Cardiac muscle cell (in vitro differentiated cells and primary cell): Measurements from ENCODE around the gene MCOLN1. TPM values are rescaled to one million over a fixed set of nuclear protein-coding genes. Genes with fewer than 3 reads are reported as not detected.

Experiments
- DNase-seq, 2 donors: peaks; one replicate each; pipeline versions ENCODE4 v3.0.0 to v3.0.0-alpha.2; 2010 to 2017; ENCODE audit warnings: low read depth in 1 of 2, low spot score in 1 of 2
- H3K27ac ChIP-seq: fragments of 200-600 bp; sonication (generic); 2 replicates; pipeline ENCODE4 v1.5.1; 2016
- H3K27me3 ChIP-seq: fragments of 200-600 bp; sonication (generic); 2 replicates; pipeline ENCODE4 v1.6.0; 2016; ENCODE audit warnings: control low read depth
- H3K36me3 ChIP-seq: fragments of 200-600 bp; sonication (generic); 2 replicates; pipeline ENCODE4 v1.5.1; 2016; ENCODE audit warnings: control low read depth
- H3K4me1 ChIP-seq: fragments of 200-600 bp; sonication (generic); 2 replicates; pipeline ENCODE4 v1.8.1; 2017; ENCODE audit warnings: low read depth, mild to moderate bottlenecking, mixed run types
- H3K4me3 ChIP-seq: fragments of 200-600 bp; sonication (generic); 2 replicates; pipeline ENCODE4 v1.5.1; 2016; ENCODE audit warnings: mild to moderate bottlenecking
- H3K9me3 ChIP-seq: fragments of 200-600 bp; sonication (generic); 2 replicates; pipeline ENCODE4 v1.5.1; 2017; ENCODE audit warnings: low read depth, mild to moderate bottlenecking, control low read depth
- polyA plus RNA-seq: library from polyadenylated mRNA; unstranded; fragments of >200 nt; fragmentation: Nextera tagmentation; extraction: Ambion mirVana; gene quantifications from 2 replicates; pipeline ENCODE4 v1.2.1, GENCODE V29; 2016
- total RNA-seq: library from RNA; depleted of rRNA; stranded (reverse); fragments of >200 nt; gene quantifications from 2 replicates; pipeline ENCODE4 v1.2.3, GENCODE V29; 2016
- TF ChIP-seq, protein P1 (sequence below): IDR thresholded peaks from 2 replicates; pipeline ENCODE4 v1.5.1; 2012; ENCODE audit warnings: low read depth, mild to moderate bottlenecking, low read length

The MCOLN1 gene
- total and polyA plus RNA-seq, 2 experiments from 2014 or later = 5.8 to 24.7 TPM

DNA sequence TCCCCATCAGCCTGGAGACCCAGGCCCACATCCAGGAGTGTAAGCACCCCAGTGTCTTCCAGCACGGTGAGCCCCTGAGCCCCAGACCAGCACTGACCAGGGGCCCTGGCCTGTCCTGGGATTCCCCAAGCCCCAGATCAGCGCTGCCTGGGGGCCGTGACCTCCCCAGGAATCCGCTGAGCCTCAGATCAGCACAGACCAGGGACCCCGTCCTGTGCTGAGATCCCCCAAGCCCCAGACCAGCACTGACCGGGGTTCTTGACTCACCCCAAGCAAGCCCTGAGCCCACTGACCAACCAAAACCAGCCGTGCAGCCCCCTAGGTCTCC lies 5.7 kb downstream of the MCOLN1 start:
- no peak for DNase-seq

DNA sequence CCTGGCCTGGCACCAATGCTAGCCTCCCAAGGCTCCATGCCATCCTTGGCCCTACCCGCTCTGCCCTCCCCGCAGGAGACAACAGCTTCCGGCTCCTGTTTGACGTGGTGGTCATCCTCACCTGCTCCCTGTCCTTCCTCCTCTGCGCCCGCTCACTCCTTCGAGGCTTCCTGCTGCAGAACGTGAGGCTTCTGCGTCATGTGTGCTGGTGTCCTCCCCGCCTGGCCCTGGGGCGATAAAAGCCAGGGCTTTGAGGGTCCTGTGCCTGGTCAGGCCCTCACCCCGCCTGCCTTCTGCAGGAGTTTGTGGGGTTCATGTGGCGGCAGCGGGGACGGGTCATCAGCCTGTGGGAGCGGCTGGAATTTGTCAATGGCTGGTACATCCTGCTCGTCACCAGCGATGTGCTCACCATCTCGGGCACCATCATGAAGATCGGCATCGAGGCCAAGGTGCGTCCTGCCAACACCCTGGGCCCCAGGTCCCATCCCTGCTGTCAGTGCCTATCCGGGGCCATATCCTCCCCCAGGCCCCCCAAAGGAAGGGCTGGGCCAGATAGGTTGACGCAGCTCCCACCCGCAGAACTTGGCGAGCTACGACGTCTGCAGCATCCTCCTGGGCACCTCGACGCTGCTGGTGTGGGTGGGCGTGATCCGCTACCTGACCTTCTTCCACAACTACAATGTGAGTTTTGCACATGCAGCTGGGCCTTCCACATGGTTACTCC lies 6.3 kb downstream of the MCOLN1 start:
- no peak overlapping the region for H3K4me3 ChIP-seq
- H3K36me3 ChIP-seq = no peaks in the 10 kb centered on the region
- no peak for DNase-seq

More for the DNA sequence above, 5.7 kb downstream of the MCOLN1 start:
- H3K36me3 ChIP-seq = no peaks in the 10 kb centered on the region
- TF ChIP-seq, protein P1, sequence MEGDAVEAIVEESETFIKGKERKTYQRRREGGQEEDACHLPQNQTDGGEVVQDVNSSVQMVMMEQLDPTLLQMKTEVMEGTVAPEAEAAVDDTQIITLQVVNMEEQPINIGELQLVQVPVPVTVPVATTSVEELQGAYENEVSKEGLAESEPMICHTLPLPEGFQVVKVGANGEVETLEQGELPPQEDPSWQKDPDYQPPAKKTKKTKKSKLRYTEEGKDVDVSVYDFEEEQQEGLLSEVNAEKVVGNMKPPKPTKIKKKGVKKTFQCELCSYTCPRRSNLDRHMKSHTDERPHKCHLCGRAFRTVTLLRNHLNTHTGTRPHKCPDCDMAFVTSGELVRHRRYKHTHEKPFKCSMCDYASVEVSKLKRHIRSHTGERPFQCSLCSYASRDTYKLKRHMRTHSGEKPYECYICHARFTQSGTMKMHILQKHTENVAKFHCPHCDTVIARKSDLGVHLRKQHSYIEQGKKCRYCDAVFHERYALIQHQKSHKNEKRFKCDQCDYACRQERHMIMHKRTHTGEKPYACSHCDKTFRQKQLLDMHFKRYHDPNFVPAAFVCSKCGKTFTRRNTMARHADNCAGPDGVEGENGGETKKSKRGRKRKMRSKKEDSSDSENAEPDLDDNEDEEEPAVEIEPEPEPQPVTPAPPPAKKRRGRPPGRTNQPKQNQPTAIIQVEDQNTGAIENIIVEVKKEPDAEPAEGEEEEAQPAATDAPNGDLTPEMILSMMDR = no peak
- no peak overlapping the region for H3K4me3 ChIP-seq
- H3K27me3 ChIP-seq = no peaks in the 10 kb centered on the region
- peaks cover 4% of the 10 kb centered on the region for H3K4me1 ChIP-seq
- no peak overlapping the region for H3K27ac ChIP-seq
- H3K9me3 ChIP-seq = no peaks in the 10 kb centered on the region

DNA sequence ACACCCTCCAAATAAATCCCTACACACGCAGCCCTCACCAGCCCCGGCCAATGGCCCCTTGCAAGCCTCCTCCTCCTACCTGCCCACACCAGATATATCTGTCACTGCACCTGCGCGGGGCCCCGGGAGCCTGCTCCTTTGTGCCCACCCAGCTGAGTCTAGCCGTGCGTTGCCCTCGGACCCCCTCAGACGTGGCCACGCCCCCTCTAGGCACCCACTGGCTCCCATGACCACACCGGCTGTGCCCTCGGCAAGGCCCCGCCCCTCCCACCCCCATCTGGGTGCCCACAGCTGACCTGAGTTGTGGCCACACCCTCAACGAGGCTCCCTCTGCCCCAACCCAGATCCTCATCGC lies 6.8 kb downstream of the MCOLN1 start:
- Histone ChIP-seq H3K9me3 (no peaks in the 10 kb centered on the region), H3K36me3 (no peaks in the 10 kb centered on the region), H3K4me3 (no peak overlapping the region), H3K27me3 (no peaks in the 10 kb centered on the region), H3K27ac (no peak overlapping the region), H3K4me1 (no peaks in the 10 kb centered on the region)
- DNase-seq = no peak
- TF ChIP-seq, protein P1 = no peak

More for the DNA sequence above, 6.3 kb downstream of the MCOLN1 start:
- Histone ChIP-seq H3K4me1 (no peaks in the 10 kb centered on the region), H3K27ac (no peak overlapping the region), H3K9me3 (no peaks in the 10 kb centered on the region), H3K27me3 (no peaks in the 10 kb centered on the region)
- TF ChIP-seq, protein P1 = no peak

DNA sequence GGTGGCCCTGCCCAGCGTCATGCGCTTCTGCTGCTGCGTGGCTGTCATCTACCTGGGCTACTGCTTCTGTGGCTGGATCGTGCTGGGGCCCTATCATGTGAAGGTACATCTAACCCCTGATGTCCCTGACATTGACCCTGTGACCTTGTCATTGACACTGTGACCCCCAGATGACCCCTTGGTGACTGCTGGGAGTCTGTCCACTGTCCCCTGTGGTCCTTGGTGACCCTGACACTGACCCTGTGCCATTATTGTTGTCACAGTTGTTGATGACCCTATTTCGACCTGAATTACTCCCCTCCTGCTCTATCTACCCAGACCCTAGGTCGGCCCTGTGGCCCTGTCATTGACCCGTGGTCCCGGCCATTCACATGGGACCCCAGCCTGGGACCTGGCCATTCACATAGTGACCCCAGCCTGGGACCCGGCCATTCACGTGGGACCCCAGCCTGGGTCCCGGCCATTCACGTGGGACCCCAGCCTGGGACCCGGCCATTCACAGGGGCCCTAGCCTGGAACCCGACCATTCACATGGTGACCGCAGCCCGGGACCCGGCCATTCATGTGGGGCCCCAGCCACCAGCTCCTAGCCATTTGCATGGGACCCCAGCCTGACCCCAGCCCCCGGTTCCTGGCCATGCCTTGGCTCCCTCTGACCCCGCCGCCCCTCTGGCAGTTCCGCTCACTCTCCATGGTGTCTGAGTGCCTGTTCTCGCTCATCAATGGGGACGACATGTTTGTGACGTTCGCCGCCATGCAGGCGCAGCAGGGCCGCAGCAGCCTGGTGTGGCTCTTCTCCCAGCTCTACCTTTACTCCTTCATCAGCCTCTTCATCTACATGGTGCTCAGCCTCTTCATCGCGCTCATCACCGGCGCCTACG lies 7.4 kb downstream of the MCOLN1 start:
- Histone ChIP-seq H3K9me3 (no peaks in the 10 kb centered on the region), H3K27ac (no peak overlapping the region), H3K4me3 (no peak overlapping the region), H3K36me3 (no peaks in the 10 kb centered on the region), H3K27me3 (no peaks in the 10 kb centered on the region), H3K4me1 (no peaks in the 10 kb centered on the region)
- no peak for DNase-seq
- TF ChIP-seq, protein P1 = no peak

DNA sequence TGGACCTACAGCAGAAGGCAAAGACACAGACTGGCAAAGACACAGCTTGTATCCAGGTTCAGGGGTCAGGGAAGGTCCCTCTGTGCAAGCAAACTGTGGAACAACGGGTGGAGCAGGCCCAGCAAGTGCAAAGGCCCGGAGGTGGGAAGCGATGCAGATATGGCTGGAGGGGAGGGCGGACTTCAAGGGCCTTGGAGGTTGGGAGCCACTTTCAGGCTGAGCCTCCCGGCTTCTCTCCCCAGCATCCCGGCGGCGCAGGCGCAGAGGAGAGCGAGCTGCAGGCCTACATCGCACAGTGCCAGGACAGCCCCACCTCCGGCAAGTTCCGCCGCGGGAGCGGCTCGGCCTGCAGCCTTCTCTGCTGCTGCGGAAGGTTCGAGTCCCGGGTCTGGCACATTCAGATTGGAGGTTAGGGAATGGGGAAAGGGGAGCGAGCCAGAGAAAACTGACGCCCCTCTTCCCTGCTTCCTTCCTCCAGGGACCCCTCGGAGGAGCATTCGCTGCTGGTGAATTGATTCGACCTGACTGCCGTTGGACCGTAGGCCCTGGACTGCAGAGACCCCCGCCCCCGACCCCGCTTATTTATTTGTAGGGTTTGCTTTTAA lies 11.0 kb downstream of the MCOLN1 start:
- TF ChIP-seq, protein P1 = no peak
- Histone ChIP-seq H3K4me1 (no peaks in the 10 kb centered on the region), H3K9me3 (no peaks in the 10 kb centered on the region), H3K4me3 (peak overlapping the region; percentile 71), H3K36me3 (no peaks in the 10 kb centered on the region), H3K27me3 (no peaks in the 10 kb centered on the region), H3K27ac (peak overlapping the region; percentile 85)
- DNase-seq = peak in 1 of 2 donors; percentile 79
